HG02678 (cell line): ENCODE measurements around the gene PIK3R1.
A peak's percentile ranks its signal among the peaks of the same experiment; 100 is the strongest.

ENCODE experiments used
- ATAC-seq: cut with Tn5 transposase; IDR thresholded peaks from one replicate; pipeline ENCODE4 v1.9.1; 2021; ENCODE audit warnings: mild to moderate bottlenecking, moderate library complexity; ENCODE audit not compliant: unreplicated experiment

PIK3R1 gene

GRCh38 chr5:68319706-68320412, 104.3 kb downstream of the PIK3R1 start:
- ATAC-seq: no peak

GRCh38 chr5:68320413-68320986, 104.9 kb downstream of the PIK3R1 start:
- ATAC-seq: no peak

- ATAC-seq: no peak
These were observed 109.6 kb downstream of the PIK3R1 start for GRCh38 chr5:68325065-68325580.

DNA sequence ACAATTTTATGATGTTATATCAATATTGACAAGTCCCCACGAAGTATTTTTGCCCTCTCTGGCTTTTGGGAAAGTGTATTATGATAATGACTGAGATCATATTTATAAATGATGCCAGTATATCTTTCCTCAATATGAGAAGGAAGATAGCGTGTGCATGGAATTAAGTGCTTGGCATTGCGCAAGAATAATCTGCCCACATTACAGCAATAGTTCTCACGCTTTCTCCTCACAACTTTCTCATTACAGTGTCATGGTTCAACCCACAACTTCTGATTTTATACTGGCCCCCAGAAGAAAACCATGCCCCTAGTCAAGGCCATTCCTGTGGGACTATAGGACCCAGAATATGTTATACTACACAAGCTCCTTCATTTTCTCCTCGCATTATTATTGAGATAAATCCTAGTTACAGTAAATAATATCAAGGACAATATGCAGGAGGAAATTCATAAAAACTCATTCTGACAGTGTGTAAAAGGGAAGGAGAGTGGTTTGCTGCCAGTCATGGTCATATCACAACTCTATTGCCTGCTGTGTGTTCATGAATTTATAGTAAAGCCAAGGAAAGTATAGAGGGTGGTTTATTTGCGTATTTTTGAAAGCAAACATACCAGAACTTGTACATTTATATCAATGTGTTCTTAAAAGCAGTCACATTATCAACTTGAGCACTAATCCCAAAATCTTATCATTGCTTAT, 114.1 kb downstream of the PIK3R1 start:
- ATAC-seq: no peak

- no peak for ATAC-seq
These were observed 115.0 kb downstream of the PIK3R1 start for GRCh38 chr5:68330574-68330973.

DNA sequence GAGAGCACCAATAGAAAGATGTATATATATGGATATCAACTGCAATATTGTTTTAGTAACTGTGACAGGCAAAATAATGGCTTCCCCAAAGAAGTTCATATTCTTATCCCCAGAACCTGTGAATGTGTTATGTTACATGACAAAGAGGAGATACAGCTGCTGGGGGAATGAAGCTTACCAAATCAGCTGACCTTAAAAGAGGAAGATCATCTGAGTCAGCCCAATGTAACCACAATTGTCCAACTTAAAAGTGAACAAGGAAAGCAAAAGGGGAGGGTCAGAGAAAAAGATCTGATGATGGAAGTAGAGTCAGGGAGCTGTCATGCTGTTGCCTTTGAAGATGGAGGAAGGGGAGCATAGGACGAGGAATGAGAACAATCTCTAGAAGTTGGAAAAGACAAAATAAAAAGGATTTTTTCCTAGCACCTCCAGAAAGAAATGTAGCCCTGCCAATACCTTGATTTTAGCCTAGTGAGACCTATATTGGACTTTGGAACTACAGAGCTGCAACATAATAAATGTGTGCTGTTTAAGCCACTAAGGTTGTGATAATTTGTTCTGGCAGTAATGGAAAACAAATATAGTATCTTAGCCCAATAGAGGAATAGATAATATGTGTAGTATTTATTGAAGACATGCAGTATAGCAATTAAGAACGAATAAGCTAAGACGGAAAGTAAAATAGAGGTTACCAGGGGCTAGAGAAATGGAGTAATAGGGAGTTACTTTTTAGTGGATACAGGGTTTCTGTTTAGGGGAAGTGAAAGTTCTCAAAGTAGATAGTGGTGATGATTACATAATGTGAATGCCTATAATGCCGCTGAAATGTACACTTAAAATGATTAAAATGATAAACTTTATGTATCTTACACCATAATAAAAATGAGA, 115.9 kb downstream of the PIK3R1 start:
- ATAC-seq: peak; percentile 74

GRCh38 chr5:68332080-68332451, 116.5 kb downstream of the PIK3R1 start:
- ATAC-seq: peak; percentile 28

- ATAC-seq: no peak
These were observed 117.0 kb downstream of the PIK3R1 start for GRCh38 chr5:68332556-68332955.

DNA sequence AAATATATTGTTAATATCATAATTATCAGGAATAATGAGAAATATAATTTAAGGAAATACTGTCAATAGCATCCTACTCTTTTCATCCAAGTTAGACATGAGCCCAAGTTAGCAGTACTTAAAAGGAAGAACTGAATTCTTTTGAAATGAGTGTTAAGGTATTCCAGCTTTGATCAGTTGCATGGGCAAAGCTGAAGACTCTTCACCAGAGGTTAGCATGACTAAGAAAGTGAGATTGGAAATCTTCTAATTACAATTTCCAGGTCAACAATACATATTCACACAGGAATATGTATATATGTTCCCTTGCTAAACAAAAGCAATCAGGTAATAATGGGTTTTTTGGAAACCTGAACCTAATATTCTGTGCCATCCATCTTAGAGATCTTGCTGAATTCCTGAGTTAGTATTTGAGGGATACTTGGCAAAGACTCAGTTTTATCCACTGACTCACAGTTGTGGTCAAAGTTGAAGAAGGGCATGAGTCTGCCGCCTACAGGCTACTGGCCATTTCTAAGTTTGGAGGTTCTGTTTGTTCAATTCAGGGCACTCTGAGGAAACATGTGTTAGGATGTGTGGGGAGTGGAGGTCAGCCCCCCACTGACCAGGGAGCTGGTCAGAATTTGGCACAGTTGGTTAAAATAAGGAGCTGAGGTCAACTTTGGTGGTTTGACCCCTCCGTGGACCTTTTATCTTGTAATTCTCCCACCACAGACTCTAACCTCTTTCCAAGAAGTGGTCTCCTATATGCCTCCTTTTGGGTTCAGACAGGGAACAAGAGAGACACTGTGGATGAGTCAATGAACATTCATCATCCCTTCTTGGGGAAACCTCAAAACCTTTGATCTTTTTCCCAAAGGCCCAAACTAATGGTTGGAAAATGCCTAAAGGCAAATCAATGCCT, 118.3 kb downstream of the PIK3R1 start:
- no peak for ATAC-seq

GRCh38 chr5:68334553-68334886, 119.0 kb downstream of the PIK3R1 start:
- ATAC-seq: no peak

DNA sequence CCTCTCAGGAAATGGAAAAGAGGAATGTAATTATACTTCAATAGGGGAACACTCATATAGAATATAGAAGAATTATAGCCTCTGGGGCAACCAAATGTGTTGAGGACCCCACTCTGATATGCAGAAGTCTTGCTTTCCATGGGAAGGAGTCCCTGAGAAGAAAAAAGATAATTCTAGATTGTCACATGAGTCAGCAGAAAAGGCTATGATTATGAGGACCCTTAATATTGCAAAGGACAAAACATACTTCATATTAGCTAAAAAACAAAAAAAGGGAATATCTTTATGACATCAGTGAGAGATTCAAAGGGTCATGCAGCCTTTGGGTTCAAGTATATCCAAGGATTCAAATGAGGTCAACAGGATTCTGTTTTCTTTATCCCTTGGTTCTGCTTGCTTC, 119.5 kb downstream of the PIK3R1 start:
- ATAC-seq: no peak

DNA sequence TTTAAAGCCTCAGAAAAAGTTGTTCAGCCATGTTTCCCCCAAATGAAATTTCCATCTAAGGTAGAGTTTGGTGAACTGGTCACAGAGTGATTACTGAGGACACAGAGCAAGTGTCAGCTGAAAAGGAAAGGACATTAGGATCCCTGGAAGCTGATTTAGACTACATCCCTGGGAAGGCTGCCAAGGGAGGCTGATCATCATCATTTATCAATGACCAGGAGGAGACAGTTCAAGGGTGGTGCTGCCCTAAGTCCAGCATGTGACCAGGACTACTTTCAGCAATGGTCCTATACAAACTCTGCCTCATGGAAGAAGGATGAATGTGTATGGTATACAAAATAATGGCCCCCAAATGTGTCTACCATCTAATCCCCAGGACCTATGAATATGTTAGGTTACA, 120.6 kb downstream of the PIK3R1 start:
- no peak for ATAC-seq

DNA sequence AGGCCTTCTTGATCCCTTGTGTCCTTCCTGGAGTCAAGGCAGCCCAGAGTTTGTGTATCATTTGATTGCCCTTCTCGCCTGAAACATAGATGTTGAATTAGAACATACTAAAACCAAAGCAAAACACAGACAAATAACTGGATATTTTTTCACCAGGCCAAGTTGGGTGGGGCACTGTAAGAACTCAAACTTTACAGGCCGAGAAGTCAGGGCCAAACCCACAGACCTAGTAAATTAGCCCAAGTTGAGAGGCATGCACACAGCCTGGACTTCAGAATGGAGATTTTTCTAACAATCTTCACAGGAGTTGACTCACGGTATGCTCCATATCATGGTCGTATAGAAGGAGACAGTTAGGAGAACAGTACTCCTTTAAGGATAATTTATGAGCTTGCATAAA, 121.7 kb downstream of the PIK3R1 start:
- ATAC-seq: no peak

- ATAC-seq: no peak
These were observed 124.4 kb downstream of the PIK3R1 start for GRCh38 chr5:68339921-68340321.

DNA sequence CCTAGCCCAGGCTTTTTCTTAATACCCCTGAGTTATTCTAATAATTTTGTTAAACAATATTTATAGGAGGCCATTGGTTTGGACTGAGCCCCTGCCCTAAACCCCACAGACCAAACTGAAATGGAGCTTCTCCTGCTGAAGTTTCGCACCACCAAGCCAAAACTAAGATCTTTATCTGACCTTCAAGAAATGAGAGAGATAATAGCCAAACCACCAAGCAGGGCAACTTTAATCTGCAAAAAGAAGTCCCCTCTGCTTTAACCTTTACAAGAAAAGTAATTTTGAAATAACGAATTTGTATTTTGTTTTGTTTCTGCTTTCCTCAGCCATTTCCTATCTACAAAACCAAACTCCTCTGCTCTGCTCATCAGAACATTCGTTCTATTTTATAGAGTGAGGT, 125.5 kb downstream of the PIK3R1 start:
- no peak for ATAC-seq

DNA sequence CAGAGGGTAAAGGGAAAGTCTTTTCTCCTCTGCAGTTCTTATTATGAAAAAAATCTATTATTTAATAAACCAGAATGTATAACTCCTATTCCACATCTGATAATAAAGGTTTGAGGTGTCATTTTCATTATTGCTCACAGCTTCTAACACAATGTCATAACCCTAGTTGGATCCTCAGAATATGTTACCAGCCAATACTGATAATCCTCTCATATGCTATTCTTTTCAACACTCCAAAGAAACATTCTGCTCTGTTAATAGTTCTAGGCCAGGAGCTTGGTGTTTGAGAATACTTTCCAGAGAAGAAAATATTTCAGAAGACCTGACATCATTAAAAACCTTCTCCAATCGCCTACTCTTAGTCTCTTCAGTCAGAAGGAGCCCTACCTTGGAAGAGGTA, 127.1 kb downstream of the PIK3R1 start:
- ATAC-seq: no peak

- ATAC-seq: no peak
These were observed 127.9 kb downstream of the PIK3R1 start for GRCh38 chr5:68343421-68343826.

DNA sequence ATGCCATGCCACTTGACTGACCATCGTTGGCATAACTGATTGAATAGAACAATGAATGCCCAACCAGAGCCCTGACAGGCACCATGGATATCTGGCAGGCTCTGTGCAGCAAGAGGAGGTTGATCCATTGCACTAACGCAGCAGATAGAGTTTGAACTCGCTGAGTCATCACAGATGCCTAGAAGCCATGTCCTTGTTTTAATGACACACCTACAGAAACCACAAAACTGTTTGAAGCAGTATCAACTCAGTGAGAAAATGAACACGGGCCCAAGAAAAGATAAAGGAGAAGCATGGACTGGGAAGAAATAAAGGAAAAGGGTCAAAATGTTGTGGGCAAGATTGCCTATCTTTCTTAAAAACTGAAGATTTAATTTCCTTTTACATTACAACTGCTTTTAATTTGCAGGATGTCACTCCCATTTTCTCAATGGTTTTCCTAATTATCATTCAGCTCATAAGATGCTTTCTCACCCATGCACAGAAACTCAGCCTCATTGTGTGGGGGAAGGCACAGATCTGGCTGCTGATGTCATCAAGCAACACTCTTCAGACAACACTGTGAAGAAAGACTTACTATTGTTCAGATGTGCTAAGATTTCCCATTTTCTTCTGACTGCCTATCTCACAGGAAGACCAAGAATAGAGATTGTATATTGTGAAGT, 129.0 kb downstream of the PIK3R1 start:
- ATAC-seq: no peak

DNA sequence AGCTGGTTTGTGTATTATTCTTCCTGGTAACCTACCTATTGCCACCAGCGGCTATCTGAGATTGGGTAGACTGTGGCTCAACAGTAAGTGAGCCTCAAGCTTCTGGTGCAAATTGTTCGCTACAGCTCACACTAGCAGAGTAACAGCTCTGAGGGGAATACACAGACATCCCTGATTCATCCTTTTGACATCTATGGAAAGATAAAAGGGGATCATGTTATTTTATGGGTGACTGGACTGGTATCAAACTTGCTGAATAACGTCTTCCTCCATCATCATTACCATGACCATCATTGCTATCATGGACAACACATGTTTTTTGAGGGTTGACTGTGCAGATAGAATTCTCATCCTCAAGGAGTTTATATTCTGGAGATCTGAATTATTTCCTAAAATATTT, 129.6 kb downstream of the PIK3R1 start:
- no peak for ATAC-seq

DNA sequence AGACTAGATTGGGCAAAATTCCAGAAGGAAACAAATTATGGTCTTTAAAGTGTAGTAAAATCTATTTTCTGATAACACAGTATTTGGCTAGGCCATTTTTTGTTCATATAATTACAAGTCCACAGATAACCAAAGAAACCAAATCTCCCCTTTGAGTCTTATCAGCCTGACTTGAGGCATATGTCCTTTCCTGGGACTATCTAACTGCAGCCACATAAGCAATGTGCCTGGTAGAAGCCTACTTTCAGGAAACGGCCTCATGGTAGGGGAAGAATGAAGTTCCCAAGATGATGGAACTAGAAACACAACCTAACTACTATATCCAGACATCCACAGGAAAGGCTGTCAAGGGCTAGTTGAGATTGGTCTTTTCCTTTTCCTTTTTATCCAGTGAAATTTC, 130.0 kb downstream of the PIK3R1 start:
- ATAC-seq: no peak
